ENCODE data around the gene NMT1.
"Not testable (repeated sequence)": the region's sequence is repeated elsewhere in the genome, so short reads cannot be mapped to it uniquely, and the experiment has no call there.

NMT1 gene

DNA sequence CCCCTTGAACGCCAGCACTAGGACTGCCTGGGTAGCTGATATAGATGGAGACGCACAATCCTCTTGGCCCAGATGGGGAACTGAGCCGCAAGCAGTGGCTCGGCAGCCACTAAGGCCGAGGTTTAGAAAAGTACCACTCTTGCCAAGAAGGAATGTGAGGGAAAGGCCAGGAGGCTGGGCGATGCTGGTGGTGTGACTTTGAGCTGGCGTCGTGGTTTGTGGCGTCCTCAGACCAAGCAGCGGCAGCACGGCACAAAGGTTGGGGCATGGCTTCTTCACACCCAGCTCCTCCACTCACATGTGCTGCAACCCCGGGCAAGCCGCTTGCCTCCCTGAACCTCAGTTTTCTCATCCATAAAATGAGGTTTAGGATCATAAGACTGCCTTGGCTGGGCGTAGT lies 25.3 kb upstream of the NMT1 start:
- no peak for FAIRE-seq
- DNase-seq (ENCODE audit: extremely low spot score, insufficient read length, low read depth) = no peak

DNA sequence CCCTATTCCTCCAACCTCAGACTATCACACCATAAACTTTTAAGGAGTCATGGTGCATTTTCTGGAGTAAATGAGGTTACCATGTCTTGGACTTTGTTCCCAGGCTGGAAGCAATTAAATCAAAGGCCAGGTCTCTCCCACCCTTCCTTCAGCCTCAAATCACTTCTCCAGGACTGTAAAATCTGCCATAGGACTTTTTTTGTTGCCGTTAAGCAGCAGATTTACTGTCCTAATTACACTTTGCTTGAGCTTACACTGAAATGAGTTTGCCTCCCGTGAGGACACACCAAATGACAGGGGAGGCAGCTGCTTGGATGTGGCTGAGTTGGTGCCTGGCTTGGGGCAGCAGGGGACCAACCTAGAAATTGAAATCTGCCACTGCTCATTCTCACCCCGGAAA lies 24.4 kb upstream of the NMT1 start:
- no peak for FAIRE-seq
- DNase-seq (ENCODE audit: extremely low spot score, insufficient read length, low read depth) = no peak

DNA sequence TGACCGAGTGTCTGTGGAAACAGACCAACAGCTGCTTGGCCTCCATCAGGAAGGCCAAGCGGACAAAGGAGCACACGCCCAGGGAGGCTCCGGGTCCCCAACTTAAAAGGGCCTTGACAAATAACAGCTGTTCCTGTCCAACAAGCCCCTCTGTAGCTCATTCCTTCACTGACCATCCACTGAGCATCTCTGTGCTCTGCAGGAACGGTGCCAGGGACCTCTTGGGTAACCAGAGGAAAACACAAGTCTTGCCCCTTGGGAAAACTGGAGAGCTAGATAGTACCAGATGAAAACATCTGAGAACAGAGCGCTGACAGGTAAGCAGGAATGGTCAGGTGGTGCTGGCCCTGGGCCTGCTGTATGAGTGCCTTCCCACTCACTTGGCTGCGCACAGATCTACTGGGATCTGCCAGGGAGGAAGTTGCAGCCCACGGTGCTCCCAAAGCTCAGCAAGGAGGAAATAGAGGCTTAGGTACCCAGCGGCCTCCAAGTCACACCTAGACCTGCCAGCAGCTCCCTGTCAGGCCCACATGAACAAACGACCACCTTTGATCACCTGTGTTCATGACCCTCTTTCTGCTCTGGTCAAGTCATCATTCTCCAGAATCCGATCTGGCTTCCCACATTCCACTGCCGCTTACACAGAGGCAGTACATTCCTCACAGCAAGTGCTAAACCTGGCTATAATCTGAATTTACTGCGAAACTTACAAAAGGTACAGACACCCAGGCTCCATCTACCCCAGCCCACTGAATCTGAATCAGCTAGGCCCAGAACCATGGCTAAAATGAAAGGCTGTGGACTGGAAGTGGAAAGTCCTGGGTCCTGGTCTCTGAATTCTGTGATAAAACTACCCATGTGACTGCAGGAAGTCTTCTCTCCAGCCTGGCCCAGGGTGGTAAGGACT lies 22.1 kb upstream of the NMT1 start:
- no peak for FAIRE-seq

DNA sequence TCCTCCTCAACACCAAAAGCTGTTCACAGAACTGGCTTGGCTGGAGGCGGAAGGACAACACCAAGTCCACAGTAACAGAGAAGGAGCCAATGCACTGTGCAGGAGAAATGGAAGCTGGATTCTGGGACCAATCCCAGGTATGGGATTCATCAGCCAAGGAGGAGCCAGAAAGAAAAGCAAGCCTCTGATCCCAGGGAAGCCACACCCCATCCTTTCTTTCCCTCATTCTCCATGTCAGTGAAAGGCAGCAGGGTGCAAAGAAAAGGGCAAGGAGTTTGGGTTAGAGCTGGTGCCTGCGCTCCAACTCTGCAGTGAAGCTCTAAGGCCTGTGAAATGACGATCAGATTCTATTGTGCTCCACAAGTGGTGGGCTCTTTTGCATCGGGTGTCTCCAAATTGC lies 20.7 kb upstream of the NMT1 start:
- no peak for DNase-seq (ENCODE audit: extremely low spot score, insufficient read length, low read depth)
- FAIRE-seq = no peak

More for the DNA sequence above, 22.1 kb upstream of the NMT1 start:
- no peak for DNase-seq (ENCODE audit: extremely low spot score, insufficient read length, low read depth)

DNA sequence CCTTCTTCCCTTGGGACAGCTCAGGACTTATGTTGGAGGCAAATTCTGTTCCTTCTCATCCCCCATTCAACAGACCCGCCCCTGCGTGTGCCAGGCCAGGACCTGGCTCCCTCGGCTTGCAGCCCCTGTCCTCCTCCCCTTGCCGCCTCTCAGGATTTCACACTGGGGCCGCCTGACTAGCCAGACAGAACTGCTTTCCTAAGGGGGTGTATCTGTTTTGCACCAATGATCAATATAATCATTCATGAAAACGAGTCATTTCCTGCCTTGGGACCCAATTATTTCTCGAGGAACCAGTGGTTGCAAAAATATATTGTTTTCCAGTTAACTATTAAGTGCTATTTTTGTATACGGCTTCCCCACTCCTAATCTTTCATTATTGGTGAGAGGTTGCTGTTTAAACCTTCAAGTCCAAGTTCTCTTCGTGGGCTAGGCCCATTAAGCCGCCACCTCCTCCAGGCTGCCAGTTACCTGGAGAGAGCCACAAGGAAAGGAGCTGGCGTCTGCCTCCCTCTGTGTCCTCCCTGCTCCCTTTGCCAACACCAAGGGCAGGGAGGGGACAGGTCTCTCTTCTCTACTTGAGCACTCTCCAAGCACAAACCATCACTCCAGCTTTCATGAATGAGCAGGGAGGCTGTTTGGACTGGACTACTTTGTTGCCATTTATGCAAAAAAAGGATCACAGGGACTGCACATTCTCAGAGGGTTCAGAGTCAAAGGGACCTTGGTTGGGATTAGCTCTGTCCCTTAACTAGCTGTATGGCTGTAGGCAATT lies 18.6 kb upstream of the NMT1 start:
- FAIRE-seq (peak; percentile 84), DNase-seq (ENCODE audit: extremely low spot score, insufficient read length, low read depth) (no peak)

DNA sequence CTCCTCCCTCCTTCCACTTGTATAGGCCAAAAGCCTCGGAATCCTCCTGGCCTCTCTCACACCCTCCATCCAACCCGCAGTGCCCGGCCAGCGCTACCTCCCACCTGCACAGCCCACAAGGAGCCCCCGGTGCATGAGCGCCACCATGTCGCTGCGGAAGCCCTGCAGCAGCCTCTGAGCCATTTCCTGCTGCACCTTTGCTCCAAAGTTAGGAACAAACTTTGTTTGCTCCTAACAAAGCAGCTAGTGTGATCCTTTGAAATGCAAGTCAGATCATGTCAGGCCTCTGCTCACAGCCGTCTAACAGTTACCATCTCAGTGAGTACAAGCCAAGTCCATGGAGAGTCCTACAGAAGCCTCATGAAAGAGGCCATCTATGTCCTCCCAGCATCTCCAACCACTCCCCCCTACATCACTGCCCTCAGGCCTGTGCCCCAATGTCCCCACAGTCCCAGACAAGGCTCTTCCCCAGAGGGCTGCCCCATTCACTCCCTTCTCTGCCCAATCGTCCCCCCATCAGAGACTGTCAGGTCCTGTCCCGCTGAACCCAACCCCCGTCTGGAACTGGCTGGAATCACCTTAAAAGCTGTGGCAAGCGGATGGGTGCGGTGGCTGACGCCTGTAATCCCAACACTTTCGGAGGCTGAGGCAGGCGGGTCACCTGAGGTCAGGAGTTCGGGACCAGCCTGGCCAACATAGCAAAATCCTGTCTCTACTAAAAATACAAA lies 17.1 kb upstream of the NMT1 start:
- FAIRE-seq (no peak), DNase-seq (ENCODE audit: extremely low spot score, insufficient read length, low read depth) (no peak)

DNA sequence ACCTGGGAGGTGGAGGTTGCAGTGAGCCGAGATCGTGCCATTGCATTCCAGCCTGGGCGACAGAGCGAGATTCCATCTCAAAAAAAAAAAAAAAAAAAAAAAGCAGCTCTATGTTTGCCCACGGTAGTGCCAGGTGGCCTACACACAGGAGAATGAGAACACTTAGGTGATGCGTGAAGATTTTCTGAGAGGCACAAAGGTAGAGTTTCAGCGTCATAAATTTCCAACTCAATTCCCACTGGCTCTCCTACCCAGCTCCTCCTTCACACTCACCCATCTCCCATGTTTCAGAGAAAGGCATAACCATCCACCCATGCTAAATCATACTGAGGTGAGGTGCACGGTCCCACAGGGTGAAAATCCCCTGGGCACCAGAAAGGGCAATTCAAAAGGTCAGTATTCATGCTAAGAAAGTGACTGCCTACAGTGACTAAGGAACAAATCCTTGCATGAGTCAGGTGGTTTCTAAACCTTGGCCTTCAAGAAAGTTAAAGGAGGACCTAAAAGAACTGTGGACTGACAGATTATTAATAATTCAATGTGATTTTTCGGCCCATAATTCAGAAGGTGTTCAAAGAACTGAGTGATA lies 14.5 kb upstream of the NMT1 start:
- DNase-seq (ENCODE audit: extremely low spot score, insufficient read length, low read depth) (no peak), FAIRE-seq (peak; percentile 35)

DNA sequence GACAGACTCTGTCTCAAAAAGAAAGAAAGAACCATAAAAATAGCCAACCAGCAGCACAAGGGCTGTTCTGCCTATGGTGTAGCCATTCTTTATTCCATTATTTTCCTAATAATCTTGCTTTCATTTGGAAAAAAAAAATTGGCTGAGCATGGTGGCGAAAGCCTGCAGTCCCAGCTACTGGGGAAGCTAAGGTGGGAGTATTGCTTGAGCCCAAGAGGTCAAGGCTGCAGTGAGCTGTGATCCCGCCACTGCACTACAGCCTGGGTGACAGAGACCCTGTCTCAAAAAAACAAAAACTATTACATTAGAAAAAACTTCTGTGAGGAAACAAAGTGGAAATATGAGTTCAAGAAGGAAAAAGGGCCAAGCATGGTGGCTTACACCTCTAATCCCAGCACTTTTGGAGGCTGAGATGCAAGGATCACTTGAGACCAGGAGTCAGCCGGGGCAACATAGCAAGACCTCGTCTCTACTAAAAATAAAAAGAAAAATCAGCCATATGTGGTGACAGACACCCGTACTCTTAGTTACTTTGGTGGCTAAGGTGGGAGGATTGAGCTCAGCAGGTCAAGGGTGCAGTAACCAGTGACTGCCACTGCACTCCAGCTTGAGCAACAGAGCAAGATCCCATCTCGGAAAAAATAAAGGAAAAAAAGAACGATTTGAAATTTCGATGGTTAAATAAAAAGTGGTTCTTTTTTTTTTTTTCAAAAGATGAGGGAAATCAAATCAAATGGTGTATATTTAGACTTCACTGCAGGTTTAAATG lies 12.1 kb upstream of the NMT1 start:
- no peak for FAIRE-seq
- DNase-seq (ENCODE audit: extremely low spot score, insufficient read length, low read depth) = no peak

DNA sequence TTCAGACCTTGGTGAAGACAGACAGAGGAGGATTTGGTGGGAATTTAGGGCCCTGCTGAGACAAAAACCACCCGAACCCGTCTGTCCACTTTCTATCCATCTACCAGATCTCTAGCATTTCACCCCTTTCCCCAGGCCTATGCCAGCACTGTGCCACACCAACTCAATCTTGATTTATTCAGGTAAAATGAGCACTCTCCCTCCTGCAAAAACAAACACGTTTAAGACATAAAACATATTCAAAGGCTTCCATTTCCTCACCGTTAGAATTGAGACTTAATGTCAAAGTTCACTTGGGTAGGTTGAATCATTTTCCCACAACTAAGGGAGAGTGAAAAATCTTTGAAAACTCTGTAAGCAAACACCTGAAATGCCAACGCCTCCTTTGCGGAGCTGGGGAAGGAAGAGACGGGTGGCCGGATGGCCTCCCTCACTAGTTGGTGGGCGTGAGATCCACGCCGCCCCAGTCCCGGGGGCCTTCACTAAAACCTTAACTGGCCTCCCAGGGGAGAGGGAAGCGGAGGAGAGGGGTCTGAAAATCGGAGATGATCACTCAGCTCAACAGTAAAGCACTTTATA lies 10.5 kb upstream of the NMT1 start:
- DNase-seq (ENCODE audit: extremely low spot score, insufficient read length, low read depth) (no peak), FAIRE-seq (peak; percentile 9)

DNA sequence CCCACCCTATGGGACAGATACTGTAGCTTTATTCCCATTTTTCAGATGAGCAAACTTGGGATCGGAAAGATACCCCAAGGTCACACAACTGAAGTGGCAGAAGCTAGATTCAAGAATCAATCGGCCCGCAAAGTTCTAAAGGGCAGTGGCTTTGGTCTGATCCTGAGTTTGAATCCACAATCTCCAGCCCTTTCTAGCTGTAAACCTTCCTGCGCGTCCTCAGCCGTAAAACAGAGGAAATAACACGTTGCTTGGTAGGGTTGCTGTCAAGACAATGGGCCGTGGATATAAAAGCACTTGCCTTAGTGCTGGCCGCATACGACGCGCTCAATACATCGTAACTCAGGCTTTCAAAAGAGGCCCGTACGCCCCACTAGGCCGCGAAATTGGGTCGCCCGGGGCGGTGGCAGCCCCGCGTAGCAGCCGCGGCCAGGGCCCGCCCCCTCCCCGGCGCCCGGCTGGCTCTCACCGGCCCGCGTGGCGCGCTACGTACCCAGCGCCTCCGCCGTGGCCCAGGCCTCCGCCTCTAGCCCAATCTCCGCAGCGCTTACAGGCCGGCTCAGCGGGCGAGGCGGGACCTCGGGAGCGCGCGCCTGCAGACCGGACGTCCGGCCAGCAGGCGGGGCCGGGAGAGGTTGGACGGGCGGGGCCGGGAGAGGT lies 9.9 kb upstream of the NMT1 start, which contains the start of gene DCAKD:
Gene DCAKD (minus strand): TSS at position 573 of the 660 bp plus-strand sequence. CDS start 16,747 bp downstream, outside the sequence.
- FAIRE-seq = peak; percentile 71
- peak; percentile 76 for DNase-seq (ENCODE audit: extremely low spot score, insufficient read length, low read depth)

DNA sequence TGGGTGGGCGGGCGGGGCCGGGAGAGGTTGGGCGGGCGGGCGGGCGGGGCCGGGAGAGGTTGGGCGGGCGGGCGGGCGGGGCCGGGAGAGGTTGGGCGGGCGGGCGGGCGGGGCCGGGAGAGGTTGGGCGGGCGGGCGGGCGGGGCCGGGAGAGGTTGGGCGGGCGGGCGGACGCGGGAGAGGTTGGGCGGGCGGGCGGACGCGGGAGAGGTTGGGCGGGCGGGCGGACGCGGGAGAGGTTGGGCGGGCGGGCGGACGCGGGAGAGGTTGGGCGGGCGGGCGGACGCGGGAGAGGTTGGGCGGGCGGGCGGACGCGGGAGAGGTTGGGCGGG lies 9.4 kb upstream of the NMT1 start:
- DNase-seq (ENCODE audit: extremely low spot score, insufficient read length, low read depth) = not testable (repeated sequence)

DNA sequence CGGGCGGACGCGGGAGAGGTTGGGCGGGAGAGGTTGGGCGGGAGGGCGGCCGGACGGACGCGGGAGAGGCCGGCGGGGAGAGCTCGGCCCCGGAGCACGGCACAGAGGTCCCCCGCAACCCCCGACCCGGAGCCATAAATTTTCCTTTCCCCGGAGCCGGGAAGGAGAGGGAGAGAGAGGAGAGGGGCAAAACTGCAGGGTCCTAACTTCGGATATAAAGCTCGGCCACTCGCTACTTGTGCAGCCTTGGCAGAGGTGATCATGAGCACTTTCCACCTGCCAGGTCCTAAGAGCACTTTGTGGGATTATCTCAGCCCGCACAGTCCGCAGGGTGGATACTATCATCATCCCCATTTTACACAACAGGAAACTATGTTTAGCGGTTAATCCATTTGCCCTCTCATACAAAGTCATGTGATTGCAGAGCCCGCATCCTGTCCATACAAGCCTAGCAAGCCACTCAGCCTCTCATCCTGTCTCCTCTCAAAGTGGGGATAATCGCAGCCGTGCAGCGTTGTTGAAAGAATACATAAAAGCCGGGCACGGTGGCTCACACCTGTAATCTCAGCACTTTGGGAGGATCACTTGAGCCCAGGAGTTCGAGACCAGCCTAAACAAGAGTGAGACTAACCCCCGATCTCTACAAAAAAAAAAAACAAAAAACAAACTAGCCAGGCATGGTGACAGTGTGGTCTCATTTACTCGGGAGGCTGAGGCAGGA lies 8.9 kb upstream of the NMT1 start:
- DNase-seq (ENCODE audit: extremely low spot score, insufficient read length, low read depth) (no peak), FAIRE-seq (no peak)

More for the DNA sequence above, 9.4 kb upstream of the NMT1 start:
- FAIRE-seq = not testable (repeated sequence)

DNA sequence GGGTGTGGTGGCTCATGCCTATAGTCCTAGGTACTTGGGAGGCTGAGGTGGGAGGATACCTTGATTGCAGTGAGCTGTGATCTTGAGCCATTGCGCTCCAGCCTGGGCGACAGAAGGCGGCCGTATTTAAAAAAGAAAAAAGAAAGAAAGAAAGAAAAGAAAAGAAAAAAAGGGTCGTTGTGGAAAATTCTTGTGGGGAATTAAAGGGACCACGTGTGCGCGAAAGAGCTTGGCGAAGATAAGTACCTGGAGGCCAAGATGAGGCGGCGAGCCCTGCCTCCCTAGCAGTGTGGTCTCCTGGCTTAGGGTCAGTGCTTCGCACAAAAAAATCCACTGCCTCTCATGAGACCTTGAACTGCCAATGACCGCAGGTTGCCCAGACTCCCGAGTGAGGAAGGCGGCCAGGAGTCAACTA lies 728 bp upstream of the NMT1 start:
- no peak for DNase-seq (ENCODE audit: extremely low spot score, insufficient read length, low read depth)
- FAIRE-seq = no peak

DNA sequence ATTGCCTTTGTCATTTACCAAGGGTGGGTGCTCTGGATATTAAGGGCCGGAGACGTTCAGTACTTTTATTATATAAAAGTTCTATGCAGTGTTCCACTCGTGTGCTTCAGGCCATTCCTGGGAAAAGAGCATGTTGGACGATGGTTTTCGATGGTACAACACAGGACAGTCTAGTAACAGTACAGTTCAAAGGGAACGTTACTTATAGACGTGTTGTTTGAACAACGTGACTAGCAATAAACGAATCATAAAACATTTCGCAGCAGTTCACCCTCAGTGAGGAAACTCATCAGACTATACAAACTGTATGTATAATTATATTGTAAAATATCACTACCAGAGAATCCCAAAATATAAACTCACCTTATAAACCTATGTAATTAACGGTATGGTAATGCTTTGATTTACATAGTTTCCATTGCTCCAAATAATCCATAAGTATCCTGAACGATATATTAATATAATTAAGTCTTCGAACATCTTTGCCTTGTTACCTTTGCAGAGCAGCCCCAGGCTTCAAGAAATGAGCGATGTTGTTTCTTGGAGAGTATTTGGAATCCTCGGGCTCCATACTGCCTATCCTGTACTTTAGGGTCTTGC lies 589 bp downstream of the NMT1 start:
- no peak for DNase-seq (ENCODE audit: extremely low spot score, insufficient read length, low read depth)
- no peak for FAIRE-seq

DNA sequence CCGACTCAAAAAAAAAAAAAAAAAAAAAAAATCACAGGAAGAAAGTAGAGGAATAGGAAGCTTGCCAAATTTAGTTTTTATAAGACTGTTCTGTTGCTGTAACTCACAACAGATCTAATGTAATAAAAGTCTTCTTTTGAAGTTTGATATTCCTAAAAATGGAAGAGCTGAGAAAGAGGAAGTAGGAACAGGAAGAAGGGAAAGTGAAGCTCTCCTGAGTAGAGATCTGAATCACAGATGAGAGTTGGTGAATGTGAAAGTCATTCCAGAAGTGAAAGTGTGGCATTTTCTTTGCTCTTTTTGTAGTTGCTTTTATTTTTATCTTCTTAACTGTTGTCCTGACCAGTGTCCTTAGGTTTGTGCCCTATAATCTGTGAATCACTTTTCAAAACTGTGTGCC lies 2.1 kb downstream of the NMT1 start:
- no peak for DNase-seq (ENCODE audit: extremely low spot score, insufficient read length, low read depth)
- FAIRE-seq = peak; percentile 78

DNA sequence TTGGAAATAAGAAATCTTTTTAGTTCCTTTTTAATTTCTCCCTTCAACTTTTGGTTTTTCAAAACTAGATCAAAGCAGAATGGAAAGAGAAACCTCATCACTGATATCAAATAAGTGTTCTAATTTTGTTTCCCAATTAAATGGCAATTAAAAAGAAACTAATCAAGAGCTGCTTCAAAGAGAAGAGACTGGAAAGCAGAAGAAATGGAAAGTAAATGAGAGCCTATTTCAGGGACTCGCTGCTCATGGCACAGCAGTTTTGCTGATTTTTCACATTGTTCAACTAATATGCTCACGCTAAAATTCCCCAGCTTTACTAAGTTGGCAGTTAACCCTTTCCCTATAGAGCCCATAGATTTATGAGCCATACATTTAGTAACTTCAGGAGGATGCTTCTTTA lies 6.5 kb downstream of the NMT1 start:
- DNase-seq (ENCODE audit: extremely low spot score, insufficient read length, low read depth) (no peak), FAIRE-seq (no peak)

DNA sequence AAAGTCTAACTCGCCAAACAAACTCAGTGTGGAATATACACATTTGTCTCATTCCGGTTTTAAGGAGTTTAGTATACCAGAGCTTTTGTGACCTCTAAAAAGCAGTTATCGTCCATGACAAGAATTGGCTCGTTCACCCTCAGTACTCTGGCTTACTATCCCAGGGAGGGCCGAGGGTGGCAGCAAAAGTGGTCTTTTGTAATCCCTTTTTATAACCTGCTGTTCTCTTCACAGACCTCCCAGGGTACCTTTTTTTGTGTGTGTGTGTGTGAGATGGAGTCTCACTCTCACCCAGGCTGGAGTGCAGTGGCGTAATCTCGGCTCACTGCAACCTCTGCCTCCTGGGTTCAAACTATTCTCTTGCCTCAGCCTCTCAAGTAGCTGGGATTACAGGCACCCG lies 8.9 kb downstream of the NMT1 start:
- DNase-seq (ENCODE audit: extremely low spot score, insufficient read length, low read depth) = no peak
- FAIRE-seq = no peak

DNA sequence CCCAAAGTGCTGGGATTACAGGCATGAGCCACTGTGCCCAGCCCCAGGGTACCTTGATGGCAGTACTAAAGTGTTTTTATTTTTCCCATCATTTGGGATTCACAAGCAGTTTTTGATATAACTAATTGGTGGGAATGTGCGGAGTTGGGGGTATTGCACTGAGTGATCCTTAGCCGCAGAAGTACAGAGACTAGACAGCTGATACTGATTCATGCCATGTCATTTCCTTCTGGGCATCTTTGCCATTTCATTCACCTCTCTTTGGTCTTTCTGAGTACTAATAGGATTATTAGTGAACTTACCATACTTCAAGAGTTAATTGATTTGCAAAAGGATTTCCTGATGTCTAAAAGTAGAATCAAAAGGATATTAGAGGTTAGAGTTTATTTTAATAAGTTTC lies 9.7 kb downstream of the NMT1 start:
- DNase-seq (ENCODE audit: extremely low spot score, insufficient read length, low read depth) (no peak), FAIRE-seq (no peak)
